Measurements from ENCODE around the gene CDH13.

DNA sequence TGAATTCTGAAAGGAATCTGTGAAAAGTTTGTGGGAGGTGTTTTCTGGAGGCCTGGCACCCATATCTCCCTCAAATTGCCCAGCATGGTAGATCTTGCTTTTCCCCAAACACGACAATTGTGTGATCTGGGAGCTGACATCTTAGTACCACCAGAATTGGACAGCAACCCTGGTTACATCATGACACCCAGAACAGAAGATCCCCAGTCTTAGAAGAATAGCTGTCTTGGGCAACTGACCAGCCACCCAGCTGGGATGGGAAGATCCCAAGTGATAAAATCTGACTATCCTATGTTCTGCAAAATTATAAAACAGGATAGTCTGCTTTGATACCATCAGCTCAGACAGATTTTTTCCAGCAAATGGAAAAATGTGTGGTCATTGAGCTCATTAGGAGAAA, 235.3 kb downstream of the CDH13 start:
- no peak for TF ChIP-seq ARNTL (CRISPR knock-in tag; IDR thresholded peaks at IDR 0.05; ENCODE audit: borderline replicate concordance, low read depth)
- no peak for TF ChIP-seq GLIS3 (CRISPR knock-in tag; IDR thresholded peaks at IDR 0.05)

All from SK-N-SH treated with all-trans-retinoic acid at 6 μM for 48 hours (cell line).